HG03039 (cell line): ENCODE measurements around the gene IL22RA1.

Experiments used
- ATAC-seq: cut with Tn5 transposase; IDR thresholded peaks from one replicate; pipeline ENCODE4 v1.9.1; 2021; ENCODE audit warnings: mild to moderate bottlenecking, moderate library complexity; ENCODE audit not compliant: unreplicated experiment

Gene IL22RA1

GRCh38 chr1:24098943-24099638 is 43.8 kb downstream of the IL22RA1 start:
- ATAC-seq = no peak

- ATAC-seq = no peak
Measured at GRCh38 chr1:24098102-24098501, 44.8 kb downstream of the IL22RA1 start.

- ATAC-seq = no peak
Measured at GRCh38 chr1:24097663-24098062, 45.3 kb downstream of the IL22RA1 start.

- ATAC-seq = no peak
Measured at GRCh38 chr1:24096739-24097103, 46.2 kb downstream of the IL22RA1 start.

GRCh38 chr1:24096009-24096738 is 46.8 kb downstream of the IL22RA1 start:
- ATAC-seq = no peak

- ATAC-seq = no peak
Measured at GRCh38 chr1:24095140-24095859, 47.6 kb downstream of the IL22RA1 start.

GRCh38 chr1:24094554-24094953 is 48.4 kb downstream of the IL22RA1 start:
- ATAC-seq = no peak

- no peak for ATAC-seq
Measured at GRCh38 chr1:24093732-24094131, 49.2 kb downstream of the IL22RA1 start.

GRCh38 chr1:24092979-24093378 is 50.0 kb downstream of the IL22RA1 start:
- no peak for ATAC-seq

GRCh38 chr1:24091971-24092482 is 50.9 kb downstream of the IL22RA1 start:
- no peak for ATAC-seq

GRCh38 chr1:24090736-24091135 is 52.2 kb downstream of the IL22RA1 start:
- ATAC-seq = no peak

- no peak for ATAC-seq
Measured at GRCh38 chr1:24089743-24090555, 53.0 kb downstream of the IL22RA1 start.

GRCh38 chr1:24089027-24089742 is 53.8 kb downstream of the IL22RA1 start:
- no peak for ATAC-seq

- no peak for ATAC-seq
Measured at GRCh38 chr1:24086466-24086865, 56.5 kb downstream of the IL22RA1 start.

- no peak for ATAC-seq
Measured at GRCh38 chr1:24085546-24085945, 57.4 kb downstream of the IL22RA1 start.

- ATAC-seq = no peak
Measured at GRCh38 chr1:24085007-24085406, 57.9 kb downstream of the IL22RA1 start.

- ATAC-seq = no peak
Measured at GRCh38 chr1:24084050-24084449, 58.9 kb downstream of the IL22RA1 start.

- no peak for ATAC-seq
Measured at GRCh38 chr1:24082372-24082771, 60.6 kb downstream of the IL22RA1 start.

- no peak for ATAC-seq
Measured at GRCh38 chr1:24081190-24081589, 61.8 kb downstream of the IL22RA1 start.

GRCh38 chr1:24080131-24080530 is 62.8 kb downstream of the IL22RA1 start:
- no peak for ATAC-seq
